Left cardiac atrium (tissue), 4 donors: Measurements from ENCODE around the gene ERP27. TPM values are rescaled to one million over a fixed set of nuclear protein-coding genes. Genes with fewer than 3 reads are reported as not detected.
A peak's percentile ranks its signal among the peaks of the same experiment; 100 is the strongest.

ENCODE experiments used
- ATAC-seq, 2 donors: fragments of 200-7000 bp; cut with Tn5 transposase; one replicate each; pipeline ENCODE4 v1.9.1; 2020; ENCODE audit warnings: mild to moderate bottlenecking in 2 of 2, moderate library complexity in 2 of 2
- DNase-seq: peaks from one replicate; pipeline ENCODE4 v3.0.0-alpha.2; 2020
- intact Hi-C, 2 donors: fragments of 100-400 bp; cut with DNase I; formaldehyde crosslinking; loops; one replicate each; pipeline versions ENCODE4 v1.14.1 to v1.15.1; 2022 to 2023
- total RNA-seq, 2 donors: library from RNA; stranded (reverse); fragmentation: NEBNext Ultra II Directional; extraction: Animal tissue kit (Norgen Biotek cat#: 25700); gene quantifications; one replicate each; pipeline ENCODE4 v1.2.1, GENCODE V29; 2021
- donor health status: DM: no; HTN: yes; CAD: no.
- donor health status: DM: no; HTN: yes; CAD: no; lungs with severe emphysema.
- donor health status: DM: yes; HTN: yes; CAD: no.
- donor health status: Dilated cardiomyopathy.

ERP27 gene
- total RNA-seq, 2 donors from 2014 or later, result 0.18 to 0.44 TPM

DNA sequence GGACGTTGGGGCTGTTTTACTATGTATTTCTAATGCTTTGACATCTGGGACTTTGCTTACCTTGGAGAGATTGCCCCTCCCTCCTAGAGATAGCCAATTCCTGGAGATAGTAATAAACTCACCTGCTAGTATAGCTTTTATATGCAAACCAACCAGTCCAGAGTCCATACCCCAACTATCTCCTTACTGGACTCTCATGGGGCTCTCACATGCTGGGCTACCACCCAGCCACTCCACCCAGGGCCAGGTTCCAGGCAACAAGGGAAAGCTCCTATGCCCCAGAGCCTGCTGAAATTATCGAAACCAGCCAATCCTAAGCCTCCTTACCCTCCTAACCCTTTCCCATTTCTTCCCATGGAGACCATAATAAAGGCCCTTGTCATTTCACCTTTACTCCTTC, 27.2 kb downstream of the ERP27 start:
- DNase-seq, result no peak
- intact Hi-C loops, result no loop called here
- ATAC-seq, result no peak

DNA sequence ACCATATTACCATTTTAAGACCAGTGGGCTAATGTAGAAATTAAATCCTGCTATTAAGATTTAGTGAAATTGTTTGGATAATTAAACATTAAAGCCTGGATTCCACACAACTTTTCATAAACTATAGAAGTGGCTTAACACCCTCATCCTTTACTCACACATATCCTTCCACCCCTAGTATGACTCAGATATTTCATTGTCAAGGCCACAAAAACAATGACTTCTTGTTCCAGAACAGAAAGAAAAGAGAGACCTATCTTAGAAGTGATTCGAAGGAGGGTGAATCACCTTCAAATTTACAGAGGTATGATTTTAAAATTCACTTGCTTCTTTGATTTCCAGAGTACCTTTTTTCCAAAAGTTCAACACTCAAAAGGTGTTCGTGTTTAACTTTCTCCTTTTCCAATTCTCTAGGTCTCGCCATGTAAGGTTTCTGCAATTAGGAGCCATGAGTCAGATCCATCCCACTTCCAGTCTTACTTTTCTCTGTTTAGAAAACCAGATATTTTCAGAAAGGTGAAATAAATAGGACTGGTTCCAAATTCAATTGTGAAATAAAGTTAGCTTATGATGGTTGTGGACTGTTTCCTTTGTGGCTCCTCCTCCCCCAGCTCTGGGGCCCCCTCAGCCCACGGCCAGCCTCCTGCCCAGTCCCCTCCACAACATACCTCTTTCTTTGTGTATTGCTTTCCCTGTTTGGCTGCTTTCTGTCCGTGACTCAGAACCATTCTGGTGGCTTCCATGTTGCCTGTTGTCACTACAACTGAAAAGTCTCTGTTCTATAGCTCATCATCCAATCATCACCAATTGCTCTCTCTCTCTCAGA, 28.0 kb downstream of the ERP27 start:
- no peak for ATAC-seq
- intact Hi-C loops, result no loop called here
- no peak for DNase-seq

DNA sequence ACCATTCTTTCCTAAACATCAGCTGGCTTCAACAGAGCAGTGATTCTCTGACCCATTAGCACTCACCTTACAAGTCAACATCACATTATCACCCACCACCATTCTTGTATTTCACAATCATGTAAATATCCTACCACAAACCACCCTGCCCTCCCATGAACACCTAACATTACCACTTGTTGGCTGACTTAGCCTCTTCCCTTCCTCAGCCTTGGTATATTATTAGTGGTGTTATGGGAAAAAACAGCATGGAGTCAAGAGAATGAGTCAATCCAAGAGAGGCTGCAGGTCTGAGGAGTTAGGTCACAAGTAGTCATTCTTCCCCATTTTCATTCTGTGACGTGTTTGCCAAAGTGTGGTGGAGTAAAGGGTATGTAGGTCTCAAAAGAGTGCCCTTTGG, 30.4 kb downstream of the ERP27 start:
- no peak for DNase-seq
- intact Hi-C loops, result no loop called here

DNA sequence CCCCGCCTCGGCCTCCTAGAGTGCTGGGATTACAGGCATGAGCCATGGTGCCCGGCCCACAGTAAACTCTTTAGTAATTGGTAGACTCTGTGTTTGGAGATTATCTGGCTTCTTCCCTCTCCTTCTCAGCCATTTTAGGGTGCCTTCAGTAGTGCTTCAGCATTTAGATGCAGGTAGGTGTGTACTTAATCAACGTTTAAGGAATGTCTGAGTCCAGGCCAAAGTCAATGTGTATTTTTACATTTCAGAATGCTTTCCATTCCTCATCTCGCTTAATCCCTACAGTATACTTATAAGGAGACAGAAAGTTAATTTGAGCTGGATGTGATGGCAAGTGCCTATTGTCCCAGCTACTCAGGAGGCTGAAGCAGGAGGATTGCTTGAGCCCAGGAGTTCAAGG, 32.2 kb downstream of the ERP27 start:
- intact Hi-C loops, result no loop called here
- ATAC-seq, result no peak
- no peak for DNase-seq

More for the DNA sequence above, 30.4 kb downstream of the ERP27 start:
- no peak for ATAC-seq

DNA sequence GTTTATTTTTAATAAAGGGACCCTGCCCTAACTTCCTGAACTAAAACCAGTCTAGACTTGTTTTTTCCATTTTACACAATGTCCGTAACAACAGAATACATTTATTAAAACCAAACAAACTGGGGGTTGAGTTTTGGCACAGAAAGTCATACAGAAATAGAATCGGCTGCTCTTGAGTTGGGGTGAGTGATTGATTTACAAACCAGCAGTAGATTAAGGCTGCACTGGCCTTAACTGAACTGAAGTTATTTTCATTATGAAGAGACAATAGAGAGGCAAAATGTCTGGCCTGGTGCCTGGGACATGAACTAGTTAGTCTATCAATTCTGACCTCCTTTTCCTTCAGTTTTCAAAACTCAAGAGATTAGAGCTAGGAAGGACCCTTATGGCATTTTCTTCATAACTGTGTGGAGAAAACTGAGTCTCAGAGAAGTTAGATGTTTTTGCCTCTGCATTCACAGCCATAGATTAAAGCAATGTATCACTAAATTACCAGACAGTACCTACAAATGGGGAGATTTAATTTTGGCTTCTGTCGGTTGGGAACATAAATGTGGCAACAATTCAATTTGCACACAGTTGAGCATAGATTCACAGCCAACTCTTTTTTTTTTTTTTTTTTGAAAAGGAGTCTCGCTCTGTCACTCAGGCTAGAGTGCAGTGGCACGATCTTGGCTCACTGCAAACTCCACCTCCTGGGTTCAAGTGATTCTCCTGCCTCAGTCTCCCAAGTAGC, 32.9 kb downstream of the ERP27 start:
- peak; percentile 56 to 72 for ATAC-seq
- intact Hi-C loops, result no loop called here
- peak; percentile 43 for DNase-seq

DNA sequence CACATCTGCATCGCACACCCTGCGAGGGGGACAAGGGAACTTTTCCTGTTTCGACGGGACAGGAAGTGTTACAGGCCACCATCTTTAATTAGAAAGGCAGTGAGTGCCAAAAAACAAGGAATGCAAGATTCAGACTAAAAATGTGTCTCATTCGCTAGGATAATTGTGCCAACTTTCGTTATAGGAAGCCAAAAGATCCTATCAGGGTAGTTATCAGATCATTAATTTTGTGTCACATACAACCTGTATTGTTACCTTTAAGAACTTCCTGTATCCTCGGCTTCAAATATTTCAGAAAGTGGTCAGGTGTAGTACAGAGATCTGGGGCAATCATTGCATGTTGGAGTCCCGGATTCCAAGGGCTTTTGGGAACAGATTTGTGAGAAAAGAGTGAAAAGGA, 33.5 kb downstream of the ERP27 start:
- intact Hi-C loops, result no loop called here
- DNase-seq (no peak), ATAC-seq (no peak)

DNA sequence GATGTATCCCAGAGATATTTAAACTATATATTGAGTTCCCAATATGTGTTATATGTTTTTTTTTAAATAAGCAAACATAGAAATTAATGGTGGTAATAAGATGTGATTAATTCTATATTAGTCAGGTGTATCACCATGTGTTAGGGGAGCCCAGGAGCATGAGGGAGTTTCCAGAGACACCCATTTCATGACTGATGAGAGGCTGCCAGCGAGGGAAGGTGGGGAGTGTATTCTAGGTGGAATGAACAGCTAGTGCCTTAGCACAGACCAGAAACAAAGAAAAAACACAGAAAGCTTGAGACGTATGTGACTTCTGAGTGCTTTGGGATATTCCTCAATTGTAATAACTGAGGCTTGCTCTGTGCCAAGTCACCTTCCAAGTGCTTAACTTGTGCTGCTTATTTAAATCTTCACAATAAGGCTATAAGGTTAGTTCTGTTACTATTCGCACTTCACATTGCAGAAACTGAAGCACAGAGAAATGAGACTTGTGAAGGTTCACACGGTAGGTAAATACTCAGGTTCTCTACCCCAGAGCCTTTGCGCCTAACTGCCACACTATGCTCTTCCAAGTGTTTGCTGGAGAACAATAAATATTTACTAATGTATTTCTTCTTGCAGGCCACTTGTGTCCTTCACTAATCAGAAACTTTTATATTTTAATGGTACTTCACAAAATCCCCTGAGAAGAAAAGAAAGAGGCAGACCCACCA, 34.8 kb downstream of the ERP27 start:
- DNase-seq, result no peak
- ATAC-seq, result no peak
- intact Hi-C loops, result no loop called here

DNA sequence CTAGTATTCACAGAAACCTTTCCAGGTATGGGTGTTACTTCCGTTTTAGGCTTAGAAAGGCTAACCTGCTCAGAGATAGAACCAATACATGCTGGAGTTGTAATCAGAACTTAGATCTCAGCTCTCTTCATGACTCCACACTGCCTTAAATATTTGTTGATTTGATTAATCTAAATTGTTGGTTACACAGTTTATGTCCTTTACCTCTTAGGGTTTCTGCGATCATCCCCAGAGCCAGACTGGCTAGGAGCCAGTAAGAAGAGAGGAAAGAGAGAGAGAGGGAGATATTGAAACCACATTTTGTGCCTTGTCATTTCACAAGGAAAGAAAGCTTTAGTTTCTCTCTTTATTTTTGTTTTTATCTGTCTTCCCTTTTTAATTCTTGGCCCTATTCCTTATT, 35.9 kb downstream of the ERP27 start:
- intact Hi-C loops, result no loop called here
- ATAC-seq (no peak), DNase-seq (no peak)

DNA sequence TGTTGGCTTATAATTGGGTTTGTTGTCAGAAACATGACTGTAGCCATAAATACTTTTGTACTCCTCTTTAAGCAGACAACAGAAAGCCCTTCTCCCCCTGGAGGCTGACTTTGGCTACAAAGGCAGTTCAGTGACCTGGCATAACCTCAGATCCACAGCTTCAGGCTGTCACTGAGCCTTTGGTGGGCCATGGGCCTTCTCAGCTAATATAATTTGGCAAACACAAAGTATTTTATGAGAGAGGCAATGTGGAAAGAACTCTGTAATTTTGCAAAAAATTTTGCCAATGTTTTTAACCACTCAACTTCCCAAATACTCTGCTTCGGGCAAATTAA, 37.1 kb downstream of the ERP27 start:
- intact Hi-C loops, result no loop called here
- ATAC-seq (peak; percentile 38 to 77), DNase-seq (no peak)

DNA sequence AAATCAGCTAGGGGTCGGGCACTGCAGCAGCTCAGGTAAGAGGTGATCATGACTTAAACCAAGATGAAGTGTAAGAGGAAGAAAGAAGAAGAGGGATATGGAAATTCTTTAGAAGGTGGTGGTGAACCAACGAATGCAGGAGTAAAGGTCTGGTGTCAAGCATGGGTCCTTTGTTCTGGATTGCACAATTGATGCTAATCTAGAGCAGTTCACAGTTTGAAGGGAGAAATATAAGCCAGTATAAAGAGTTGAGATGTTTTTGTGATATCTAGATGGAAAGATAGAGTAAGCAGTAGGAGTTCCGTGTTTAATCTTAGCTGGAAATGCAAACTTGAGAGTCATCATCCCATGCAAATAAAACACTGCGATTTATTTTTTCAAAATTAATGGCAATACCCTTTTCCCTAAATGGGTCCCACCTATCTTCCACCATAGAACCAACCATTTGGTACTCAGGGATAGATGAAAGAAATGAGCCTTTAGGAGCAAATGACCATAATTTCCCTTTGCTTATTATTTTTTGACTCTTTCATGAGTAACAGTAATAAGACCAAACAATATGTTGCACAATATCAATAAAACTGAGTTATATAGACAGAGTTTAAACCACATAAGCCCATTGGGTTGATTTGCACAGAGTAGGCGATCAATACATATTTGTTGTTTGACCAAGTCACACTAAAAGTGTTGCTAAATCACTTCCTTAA, 37.7 kb downstream of the ERP27 start:
- ATAC-seq (no peak), DNase-seq (no peak)
- intact Hi-C loops, result no loop called here

DNA sequence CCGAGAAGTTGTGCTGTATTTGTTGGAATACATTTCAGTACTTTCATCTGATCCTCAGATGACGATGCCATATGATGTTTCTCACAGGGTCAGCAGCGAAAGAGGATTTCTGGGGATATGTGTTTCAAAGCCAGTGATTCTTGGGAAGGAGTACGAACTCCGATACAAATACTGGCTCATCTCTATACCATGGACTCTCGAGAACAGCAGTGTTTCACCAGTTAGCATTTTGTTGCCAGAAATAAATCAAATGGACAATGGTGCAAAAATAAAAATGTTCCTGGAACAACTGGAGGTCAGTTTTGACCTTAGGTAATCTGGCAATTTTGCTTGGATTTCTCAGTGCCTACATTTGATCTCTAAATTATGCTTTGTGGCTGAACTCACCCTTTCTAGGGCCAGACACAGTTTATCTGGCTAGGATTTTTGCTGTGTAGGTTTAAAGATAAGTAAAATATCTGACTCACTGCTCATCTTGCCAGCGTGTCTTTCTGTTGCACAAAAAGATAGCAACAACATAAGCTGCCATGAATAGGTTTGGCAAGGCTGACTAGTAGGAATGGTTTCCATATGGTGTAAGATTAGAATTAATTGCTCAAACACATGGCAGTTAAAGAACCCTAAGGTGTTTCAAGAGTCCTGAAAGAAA, 41.7 kb downstream of the ERP27 start:
- ATAC-seq (peak; percentile 9 to 73), DNase-seq (no peak)
- intact Hi-C loops, result no loop called here

DNA sequence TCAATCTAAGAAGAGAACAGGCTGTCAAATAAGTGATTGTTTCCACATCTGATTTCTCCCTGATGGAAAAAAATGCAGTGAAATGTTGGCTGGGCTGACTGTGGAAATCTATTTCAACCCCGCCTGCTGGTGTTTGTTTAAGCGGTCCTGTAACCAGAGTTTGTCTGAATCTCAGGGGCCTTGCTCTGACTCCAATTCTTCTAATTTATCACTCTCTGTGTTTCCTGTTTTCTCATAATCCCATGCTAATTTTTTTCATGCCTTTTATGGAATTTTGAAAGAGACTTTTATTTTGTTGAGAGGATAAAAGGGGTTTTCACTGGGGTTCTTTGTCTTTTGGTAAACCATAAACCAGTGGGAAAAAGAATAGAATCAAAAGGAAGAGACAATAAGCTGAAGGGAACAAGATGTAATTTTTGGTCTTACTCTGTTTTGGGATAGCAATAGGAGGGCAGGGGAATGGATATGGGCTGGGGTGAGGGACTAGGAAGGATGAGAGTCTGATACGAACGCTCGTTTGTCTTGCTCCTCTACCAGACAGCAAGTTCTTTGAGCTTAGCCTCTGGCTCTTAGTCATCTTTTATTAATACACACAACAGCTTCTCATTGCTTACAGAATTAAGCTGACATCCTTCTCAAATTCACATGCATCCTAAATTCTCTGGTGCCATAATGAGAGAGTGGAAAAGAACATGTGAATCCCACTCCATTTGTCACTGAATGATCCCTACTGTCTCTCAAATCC, 44.7 kb downstream of the ERP27 start:
- peak; percentile 69 to 79 for ATAC-seq
- DNase-seq, result no peak
- intact Hi-C loops, result no loop called here

DNA sequence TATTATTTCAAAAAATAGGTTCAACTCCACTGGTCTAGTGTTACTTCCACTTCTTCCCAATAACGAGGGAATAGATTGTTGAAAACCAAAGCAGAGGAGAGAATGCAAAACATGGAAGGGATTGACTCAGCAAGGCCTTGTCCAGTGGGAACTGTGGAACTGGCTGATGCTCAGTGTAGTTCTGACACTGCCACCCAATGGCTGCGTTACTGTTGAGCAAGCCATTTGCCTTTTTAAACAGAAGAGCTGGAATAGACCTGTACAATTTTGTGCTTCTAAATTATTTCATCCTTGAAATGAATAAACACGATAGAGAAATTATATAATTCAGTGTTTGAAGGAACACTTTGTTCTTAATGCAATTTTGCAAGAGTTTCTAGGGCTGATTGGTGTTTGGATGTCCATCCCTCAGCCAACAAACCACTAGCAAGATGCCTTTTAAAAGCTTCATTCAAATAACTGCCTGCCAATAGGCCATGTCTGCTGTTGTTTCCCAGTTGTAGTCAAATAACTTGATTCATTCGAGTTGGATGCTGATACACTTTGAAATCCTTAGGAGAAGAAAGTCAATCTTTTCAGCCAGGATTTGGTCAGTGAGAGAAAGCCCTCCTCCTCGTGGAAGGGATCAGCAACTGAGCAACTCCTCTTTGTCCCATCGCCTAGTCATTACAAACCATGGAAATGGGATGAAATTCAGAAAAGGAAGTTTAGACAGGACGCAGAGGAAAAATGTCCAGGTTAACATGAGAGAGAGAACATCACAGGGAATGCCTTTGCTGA, 45.4 kb downstream of the ERP27 start:
- intact Hi-C loops, result no loop called here
- ATAC-seq (peak; percentile 72 to 89), DNase-seq (peak; percentile 47)

DNA sequence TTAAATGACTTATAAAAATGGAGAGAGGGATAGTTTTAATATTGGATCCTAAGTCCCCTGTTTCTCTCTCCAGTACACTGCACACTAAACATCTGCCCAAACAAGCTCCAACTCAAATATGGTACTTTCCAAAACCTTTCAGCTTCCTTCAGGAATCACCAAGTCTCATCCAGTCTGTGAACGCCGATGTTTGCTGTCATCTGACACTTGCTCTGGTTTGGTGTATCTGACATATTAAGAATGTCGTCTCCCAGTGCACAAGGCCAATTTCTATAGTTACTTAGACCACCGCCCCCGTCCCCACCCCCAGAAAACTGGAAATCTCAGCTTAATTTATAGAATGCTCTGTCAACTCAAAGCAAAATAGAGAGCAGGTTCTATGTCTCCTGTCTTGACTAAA, 47.6 kb downstream of the ERP27 start:
- ATAC-seq (no peak), DNase-seq (no peak)
- intact Hi-C loops, result no loop called here

DNA sequence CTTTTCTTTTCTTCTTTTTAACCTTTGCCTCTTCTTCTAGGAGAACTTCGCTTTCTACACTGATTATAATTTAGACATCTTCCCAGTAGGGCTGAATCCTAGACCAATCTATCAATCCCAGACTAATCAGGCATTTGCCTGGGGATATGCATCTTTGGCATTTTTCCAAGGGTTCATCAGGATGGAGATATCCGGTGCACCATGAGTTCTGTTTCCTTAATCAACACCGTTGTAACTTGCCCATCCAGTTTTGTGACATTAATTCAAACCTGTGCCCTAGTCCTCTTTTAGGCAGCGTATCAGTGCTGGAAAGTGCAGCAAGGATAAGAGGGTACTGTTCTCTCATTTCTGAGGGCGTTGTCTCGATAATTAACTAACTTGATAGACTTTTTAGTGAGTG, 52.1 kb downstream of the ERP27 start:
- ATAC-seq (no peak), DNase-seq (no peak)
- intact Hi-C loops, result loop anchor here in 1 of 2 donors (5.0 kb wide), 2 partner anchors 39 to 66 kb away; no protein-coding TSS in a partner anchor

DNA sequence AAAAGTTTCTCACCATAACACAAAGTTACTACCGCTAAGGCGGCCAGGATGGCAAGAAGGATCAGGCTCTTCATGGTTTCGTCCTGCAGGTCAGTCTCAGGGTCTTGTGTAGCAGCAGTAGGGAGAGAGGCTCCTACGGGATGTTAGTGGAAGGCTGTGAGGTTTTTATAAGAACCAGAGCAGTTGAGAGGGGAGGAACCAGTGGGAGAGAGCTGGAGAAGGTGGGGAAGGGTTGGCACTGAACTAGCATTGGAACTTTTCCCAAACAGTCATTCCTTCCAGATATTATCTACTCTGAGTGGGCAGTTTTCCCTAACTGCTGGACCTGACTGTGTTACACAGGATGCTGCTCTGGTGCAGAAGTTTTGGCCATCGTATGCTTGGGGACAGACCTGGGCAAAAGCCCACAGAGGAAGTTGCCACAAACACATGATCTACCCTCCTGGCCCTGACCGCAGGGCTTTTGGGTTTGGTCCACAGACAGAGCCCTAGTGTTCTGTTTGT, 52.6 kb downstream of the ERP27 start, which contains the start of gene MGP:
Gene MGP (minus strand): TSS at position 137 of the 504 bp plus-strand sequence. CDS start 63 bp downstream, at position 74.
- DNase-seq (peak; percentile 63), ATAC-seq (peak; percentile 84 to 90)
- intact Hi-C loops, result loop anchor here in 1 of 2 donors (5.0 kb wide), 2 partner anchors 38 to 67 kb away; no protein-coding TSS in a partner anchor

DNA sequence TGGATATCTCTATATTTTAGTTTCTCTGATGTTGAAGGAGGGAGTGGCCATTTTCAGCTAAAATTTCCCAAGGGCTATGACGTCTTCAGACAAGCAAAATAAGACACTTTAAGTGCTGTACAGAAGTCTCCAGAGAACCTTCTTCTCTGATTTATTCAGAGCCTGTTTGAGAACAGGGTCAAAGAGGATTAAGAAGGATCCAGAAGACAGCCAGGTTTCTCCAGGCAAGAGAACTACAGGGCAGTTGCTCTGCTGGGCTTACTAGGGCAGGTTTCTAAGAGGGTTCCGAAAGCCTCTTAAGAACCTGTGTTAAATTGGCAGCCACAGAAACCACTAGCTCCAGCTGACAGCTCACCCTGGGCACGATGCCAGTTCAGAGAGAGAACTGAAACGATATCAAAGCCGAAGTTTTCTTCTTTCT, 53.9 kb downstream of the ERP27 start:
- ATAC-seq, result peak; percentile 69 to 77
- peak; percentile 91 for DNase-seq
- intact Hi-C loops, result no loop called here
